IMR-90 (cell line): ENCODE measurements around the gene C6orf141. TPM values are rescaled to one million over a fixed set of nuclear protein-coding genes. Genes with fewer than 3 reads are reported as not detected.

Experiments used
- ATAC-seq: fragments of 200-7000 bp; cut with Tn5 transposase; 2 replicates; pipeline ENCODE4 v1.9.1; 2020; ENCODE audit warnings: low read depth, mild to moderate bottlenecking, moderate library complexity
- BruUV-seq: library from RNA; stranded (reverse); fragments of 400-500 nt; replicated peaks from 2 replicates; lab custom pipeline; 2021; lab: Mats Ljungman, UMichigan
- CTCF ChIA-PET: fragments of 300-600 bp; formaldehyde crosslinking; extraction: SDS; loops from one replicate; lab custom pipeline; 2021; ENCODE audit warnings: antibody characterized with exemption; lab: Yijun Ruan, JAX
- POLR2A ChIA-PET: fragments of 300-600 bp; sonication (Branson Sonifier 250); formaldehyde crosslinking; loops from one replicate; lab custom pipeline; 2022; ENCODE audit warnings: antibody characterized with exemption; ENCODE audit not compliant: unreplicated experiment; lab: Charles Lee
- DNase-seq: peaks from one replicate; pipeline ENCODE4 v3.0.0; 2013
- H2AFZ ChIP-seq: replicated peaks from 2 replicates; pipeline ENCODE3; 2013; ENCODE audit warnings: low read length, mild to moderate bottlenecking; ENCODE audit not compliant: poor library complexity
- H2AK5ac ChIP-seq: 2 replicates; pipeline ENCODE4 v1.6.1; 2013; ENCODE audit warnings: low read depth, low read length, inconsistent platforms
- H2AK9ac ChIP-seq: replicated peaks from 2 replicates; pipeline ENCODE3; 2013; ENCODE audit warnings: mild to moderate bottlenecking, low read depth, low read length, moderate library complexity; ENCODE audit not compliant: poor library complexity
- H2BK120ac ChIP-seq: 2 replicates; pipeline ENCODE4 v1.6.1; 2013; ENCODE audit warnings: low read depth, low read length, inconsistent platforms
- H2BK15ac ChIP-seq: 3 replicates; pipeline ENCODE4 v1.6.1; 2013; ENCODE audit warnings: low read depth, low read length, inconsistent platforms
- H2BK20ac ChIP-seq: 2 replicates; pipeline ENCODE4 v1.6.1; 2013; ENCODE audit warnings: low read depth, mild to moderate bottlenecking, inconsistent platforms, low read length, moderate library complexity
- H2BK5ac ChIP-seq: 2 replicates; pipeline ENCODE4 v1.6.1; 2013; ENCODE audit warnings: mild to moderate bottlenecking, low read depth, low read length, inconsistent platforms; ENCODE audit not compliant: poor library complexity, severe bottlenecking
- H3K14ac ChIP-seq: replicated peaks from 2 replicates; pipeline ENCODE4 v1.6.1; 2013; ENCODE audit warnings: low read depth, low read length, inconsistent platforms
- H3K18ac ChIP-seq: 2 replicates; pipeline ENCODE4 v1.6.1; 2013; ENCODE audit warnings: low read depth, low read length, control low read depth
- H3K23ac ChIP-seq: 2 replicates; pipeline ENCODE4 v1.6.1; 2013; ENCODE audit warnings: low read depth, low read length, inconsistent platforms
- H3K27ac ChIP-seq: 2 replicates; pipeline ENCODE4 v1.5.1; 2013; ENCODE audit warnings: mild to moderate bottlenecking, control low read depth, low read length; ENCODE audit not compliant: insufficient read depth
- H3K27me3 ChIP-seq: 2 replicates; pipeline ENCODE4 v1.6.1; 2013; ENCODE audit warnings: low read length; ENCODE audit not compliant: control insufficient read depth, insufficient read depth
- H3K36me3 ChIP-seq: 2 replicates; pipeline ENCODE4 v1.6.1; 2013; ENCODE audit warnings: low read length, mixed read lengths; ENCODE audit not compliant: control insufficient read depth, insufficient read depth
- H3K4ac ChIP-seq: 2 replicates; pipeline ENCODE4 v1.6.1; 2013; ENCODE audit warnings: low read depth, low read length, inconsistent platforms
- H3K4me1 ChIP-seq: 2 replicates; pipeline ENCODE4 v1.6.1; 2013; ENCODE audit warnings: low read length, mixed read lengths; ENCODE audit not compliant: control insufficient read depth, insufficient read depth
- H3K4me2 ChIP-seq: 2 replicates; pipeline ENCODE4 v1.6.1; 2013; ENCODE audit warnings: low read depth, mild to moderate bottlenecking, control low read depth, low read length, moderate library complexity
- H3K4me3 ChIP-seq: 2 replicates; pipeline ENCODE4 v1.5.1; 2013; ENCODE audit warnings: low read depth, mild to moderate bottlenecking, control low read depth, low read length, moderate library complexity; ENCODE audit not compliant: insufficient read depth
- H3K56ac ChIP-seq: 2 replicates; pipeline ENCODE4 v1.6.1; 2013; ENCODE audit warnings: low read length, inconsistent platforms; ENCODE audit not compliant: insufficient read depth; ENCODE audit errors: extremely low read depth
- H3K79me1 ChIP-seq, 2 experiments: 2 replicates each; pipeline ENCODE4 v1.6.1; 2013; ENCODE audit warnings: low read length in 2 of 2, inconsistent platforms in 1 of 2, low read depth in 1 of 2
- H3K9ac ChIP-seq: 2 replicates; pipeline ENCODE4 v1.6.1; 2013; ENCODE audit warnings: low read depth, low read length, control low read depth
- H3K9me1 ChIP-seq: 2 replicates; pipeline ENCODE4 v1.6.1; 2013; ENCODE audit warnings: low read length, inconsistent platforms; ENCODE audit not compliant: insufficient read depth
- H3K9me3 ChIP-seq: 2 replicates; pipeline ENCODE4 v1.6.1; 2013; ENCODE audit warnings: low read length; ENCODE audit not compliant: control insufficient read depth, insufficient read depth
- H4K20me1 ChIP-seq: 2 replicates; pipeline ENCODE4 v1.6.1; 2013; ENCODE audit warnings: low read length, inconsistent platforms; ENCODE audit not compliant: insufficient read depth
- H4K5ac ChIP-seq: 2 replicates; pipeline ENCODE4 v1.6.1; 2013; ENCODE audit warnings: mild to moderate bottlenecking, low read depth, low read length, control low read depth
- H4K8ac ChIP-seq, 2 experiments: 2 replicates each; pipeline ENCODE4 v1.6.1; 2013; ENCODE audit warnings: low read depth in 2 of 2, low read length in 2 of 2, control low read depth in 1 of 2, inconsistent platforms in 1 of 2
- H4K91ac ChIP-seq: 2 replicates; pipeline ENCODE4 v1.6.1; 2013; ENCODE audit warnings: low read depth, low read length, inconsistent platforms; ENCODE audit not compliant: insufficient read depth
- BHLHE40 ChIP-seq: fragments of 150-350 bp; IDR thresholded peaks from 2 replicates; pipeline ENCODE4 v1.6.1; 2016; ENCODE audit warnings: mild to moderate bottlenecking, low read depth, low read length
- CEBPB ChIP-seq: IDR thresholded peaks from 2 replicates; pipeline ENCODE4 v1.6.1; 2012; ENCODE audit warnings: low read depth, low read length, improper control_type of control experiment
- CHD1 ChIP-seq: IDR thresholded peaks from 2 replicates; pipeline ENCODE4 v1.6.1; 2012; ENCODE audit warnings: low read depth, low read length, improper control_type of control experiment
- CTCF ChIP-seq: conservative IDR thresholded peaks from 2 replicates; pipeline ENCODE4 v1.5.1; 2012; ENCODE audit warnings: mild to moderate bottlenecking, low read depth, low read length, improper control_type of control experiment
- ELK1 ChIP-seq: fragments of 150-350 bp; IDR thresholded peaks from 2 replicates; pipeline ENCODE4 v1.6.1; 2016; ENCODE audit warnings: low read depth, mild to moderate bottlenecking, low read length, moderate library complexity, borderline replicate concordance
- FOS ChIP-seq: fragments of 150-350 bp; IDR thresholded peaks from 2 replicates; pipeline ENCODE4 v1.6.1; 2016; ENCODE audit warnings: low read depth, low read length
- MAFK ChIP-seq: IDR thresholded peaks from 2 replicates; pipeline ENCODE4 v1.6.1; 2012; ENCODE audit warnings: low read depth, low read length, improper control_type of control experiment
- MAZ ChIP-seq: IDR thresholded peaks from 2 replicates; pipeline ENCODE4 v1.6.1; 2012; ENCODE audit warnings: low read depth, mild to moderate bottlenecking, low read length, improper control_type of control experiment, moderate library complexity, borderline replicate concordance
- MXI1 ChIP-seq: IDR thresholded peaks from 2 replicates; pipeline ENCODE4 v1.6.1; 2012; ENCODE audit warnings: low read depth, mild to moderate bottlenecking, low read length, moderate library complexity, borderline replicate concordance
- NFE2L2 ChIP-seq: fragments of 150-350 bp; IDR thresholded peaks from 2 replicates; pipeline ENCODE4 v1.6.1; 2016; ENCODE audit warnings: low read depth, mild to moderate bottlenecking, low read length
- POLR2A ChIP-seq: IDR thresholded peaks from 2 replicates; pipeline ENCODE4 v1.6.1; 2012; ENCODE audit warnings: mild to moderate bottlenecking, low read depth, low read length
- RAD21 ChIP-seq: IDR thresholded peaks from 2 replicates; pipeline ENCODE4 v1.6.1; 2012; ENCODE audit warnings: low read length, improper control_type of control experiment
- RCOR1 ChIP-seq: IDR thresholded peaks from 2 replicates; pipeline ENCODE4 v1.6.1; 2012; ENCODE audit warnings: mild to moderate bottlenecking, low read length, improper control_type of control experiment; ENCODE audit not compliant: insufficient replicate concordance
- RFX5 ChIP-seq: IDR thresholded peaks from 2 replicates; pipeline ENCODE4 v1.8.0; 2012; ENCODE audit warnings: low read depth, mild to moderate bottlenecking, low read length, moderate library complexity
- SMC3 ChIP-seq: fragments of 150-350 bp; IDR thresholded peaks from 2 replicates; pipeline ENCODE4 v1.6.1; 2016; ENCODE audit warnings: low read depth, mild to moderate bottlenecking, antibody characterized with exemption, low read length, moderate library complexity
- WGBS, 2 experiments: methylation state at CpG; one replicate each; pipeline versions ENCODE4 v1.1.5 to v1.1.7; 2013; ENCODE audit warnings: missing lambda C conversion rate in 2 of 2; ENCODE audit not compliant: insufficient read length in 1 of 2; ENCODE audit errors: extremely low coverage in 2 of 2; 5-methylcytosine and 5-hydroxymethylcytosine counted together
- dilution Hi-C: fragments of 300-500 bp; cut with HindIII; formaldehyde crosslinking; loops from one replicate; pipeline ENCODE4 v1.14.3; 2018; ENCODE audit warnings: low sequenced_read_pairs; ENCODE audit not compliant: unreplicated experiment
- in situ Hi-C: fragments of 300-500 bp; cut with MboI; formaldehyde crosslinking; loops from 3 replicates; pipeline ENCODE4 v1.14.3; 2019; ENCODE audit warnings: low sequenced_read_pairs, inconsistent platforms, mixed read lengths
- intact Hi-C: fragments of 100-400 bp; cut with micrococcal nuclease; formaldehyde crosslinking; loops from 2 replicates; pipeline ENCODE4 v1.10.0; 2022
- polyA plus RNA-seq, 3 experiments: library from polyadenylated mRNA; depleted of rRNA; stranded (reverse); fragments of >200 nt; gene quantifications; 2 replicates each; pipeline ENCODE4 v1.2.3, GENCODE V29; 2012; ENCODE audit warnings: low replicate concordance in 1 of 3
- total RNA-seq: library from RNA; depleted of rRNA; stranded (reverse); fragments of >200 nt; gene quantifications from 2 replicates; pipeline ENCODE4 v1.2.3, GENCODE V29; 2012
- TF ChIP-seq, protein P1 (sequence below): fragments of 150-350 bp; IDR thresholded peaks from 2 replicates; pipeline ENCODE4 v1.6.1; 2017; ENCODE audit warnings: mild to moderate bottlenecking, antibody characterized with exemption, low read length, low read depth

The C6orf141 gene
- total and polyA plus RNA-seq, 2 of the 4 experiments (the other 2 are of a cell fraction): not detected

DNA sequence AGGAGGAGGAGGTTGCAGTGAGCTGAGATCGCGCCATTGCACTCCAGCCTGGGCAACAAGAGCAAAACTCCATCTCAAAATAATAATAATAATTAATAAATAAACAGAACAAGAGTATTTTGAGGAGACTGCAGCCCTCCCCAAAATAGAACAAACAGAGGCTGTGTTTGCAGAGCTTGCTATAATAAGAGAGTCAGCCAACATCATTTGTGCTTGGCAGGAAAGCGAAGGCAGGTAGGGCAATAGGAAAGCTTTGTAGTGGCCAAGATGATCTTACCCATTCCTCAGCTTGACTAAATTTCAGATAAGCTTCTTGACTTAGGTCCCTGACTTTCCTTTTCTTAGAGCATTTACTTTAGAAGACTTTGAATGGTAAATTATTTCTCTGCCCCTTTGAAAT lies 6.7 kb downstream of the C6orf141 start:
- H3K9me1 ChIP-seq: no peaks in the 10 kb centered on the region
- H3K4me2 ChIP-seq: no peak overlapping the region
- H4K91ac ChIP-seq: no peak overlapping the region
- no peak overlapping the region for H2BK120ac ChIP-seq
- CTCF ChIA-PET: no interaction called here
- in situ Hi-C loops: no loop called here
- H4K20me1 ChIP-seq: no peaks in the 10 kb centered on the region
- BruUV-seq: no TSS peak
- H2AFZ ChIP-seq: no peak overlapping the region
- DNase-seq: no peak
- H3K9ac ChIP-seq: no peak overlapping the region
- no peak overlapping the region for H2BK15ac ChIP-seq
- WGBS, 2 experiments: no CpG with 5 or more reads among the region's 3 CpGs
- no peak for TF ChIP-seq MAZ
- TF ChIP-seq MXI1: no peak
- no peak for TF ChIP-seq CTCF
- no peak for TF ChIP-seq RCOR1
- TF ChIP-seq RFX5: no peak
- TF ChIP-seq CHD1: no peak
- TF ChIP-seq MAFK: no peak
- TF ChIP-seq BHLHE40: no peak
- no peak for TF ChIP-seq ELK1
- TF ChIP-seq POLR2A: no peak
- TF ChIP-seq CEBPB: no peak
- TF ChIP-seq SMC3: no peak
- TF ChIP-seq RAD21: no peak
- TF ChIP-seq FOS: no peak
- TF ChIP-seq NFE2L2: no peak
- TF ChIP-seq, protein P1, sequence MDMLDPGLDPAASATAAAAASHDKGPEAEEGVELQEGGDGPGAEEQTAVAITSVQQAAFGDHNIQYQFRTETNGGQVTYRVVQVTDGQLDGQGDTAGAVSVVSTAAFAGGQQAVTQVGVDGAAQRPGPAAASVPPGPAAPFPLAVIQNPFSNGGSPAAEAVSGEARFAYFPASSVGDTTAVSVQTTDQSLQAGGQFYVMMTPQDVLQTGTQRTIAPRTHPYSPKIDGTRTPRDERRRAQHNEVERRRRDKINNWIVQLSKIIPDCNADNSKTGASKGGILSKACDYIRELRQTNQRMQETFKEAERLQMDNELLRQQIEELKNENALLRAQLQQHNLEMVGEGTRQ: no peak
- no peak overlapping the region for H2BK20ac ChIP-seq
- no peak overlapping the region for H2BK5ac ChIP-seq
- no peak overlapping the region for H3K4me3 ChIP-seq
- no peak overlapping the region for H4K5ac ChIP-seq
- no peak for ATAC-seq
- H3K14ac ChIP-seq: no peak overlapping the region
- intact Hi-C loops: no loop called here
- H3K56ac ChIP-seq: no peak overlapping the region
- H3K9me3 ChIP-seq: no peaks in the 10 kb centered on the region
- no peaks in the 10 kb centered on the region for H3K4me1 ChIP-seq
- H3K36me3 ChIP-seq: no peaks in the 10 kb centered on the region
- H3K23ac ChIP-seq: no peak overlapping the region
- POLR2A ChIA-PET: interaction anchor here (0.6 kb wide), 1 partner anchor 30 kb away, joined by 6 read pairs; no protein-coding TSS in a partner anchor
- H3K18ac ChIP-seq: no peak overlapping the region
- no peak overlapping the region for H2AK5ac ChIP-seq
- H3K4ac ChIP-seq: no peak overlapping the region
- no peak overlapping the region for H4K8ac ChIP-seq
- dilution Hi-C loops: no loop called here
- H3K27me3 ChIP-seq: peaks cover 2% of the 10 kb centered on the region; the same call in 1 of the 2 replicates
- no peaks in the 10 kb centered on the region for H3K79me1 ChIP-seq
- no peak overlapping the region for H3K27ac ChIP-seq
- H2AK9ac ChIP-seq: no peak overlapping the region
